ENCODE measurements around the gene TRMT2B. TPM values are rescaled to one million over a fixed set of nuclear protein-coding genes. Genes with fewer than 3 reads are reported as not detected.
"Not testable (repeated sequence)": the region's sequence is repeated elsewhere in the genome, so short reads cannot be mapped to it uniquely, and the experiment has no call there.

The TRMT2B gene
- polyA plus RNA-seq, 6 donors from 2014 or later, result 41.4 to 75.7 (median 52.0) TPM

GRCh38 chrX:100984818-100985217 is 67.1 kb downstream of the TRMT2B start:
- peaks cover 0 to 13% (median 2%) of the 10 kb centered on the region in 3 donors for H3K4me1 Mint-ChIP-seq
- ATAC-seq (ENCODE audit: low read depth in 2 of 2) (no peak), DNase-seq (no peak)
- no peak overlapping the region for H3K27ac Mint-ChIP-seq
- no peaks in the 10 kb centered on the region for H3K27me3 Mint-ChIP-seq
- no peak overlapping the region for H3K4me3 Mint-ChIP-seq
- no peaks in the 10 kb centered on the region for H3K36me3 Mint-ChIP-seq
- peaks cover 0 to 4% (median 0%) of the 10 kb centered on the region in 7 donors for H3K9me3 Mint-ChIP-seq

GRCh38 chrX:100981498-100981845 is 70.4 kb downstream of the TRMT2B start:
- H3K9me3 Mint-ChIP-seq; ATAC-seq (ENCODE audit: low read depth in 2 of 2); H3K27ac Mint-ChIP-seq: not testable (repeated sequence)

GRCh38 chrX:100980608-100981497 is 71.1 kb downstream of the TRMT2B start:
- H3K36me3 Mint-ChIP-seq, result peaks cover 0 to 5% of the 10 kb centered on the region in 2 donors
- no peak overlapping the region for H3K4me3 Mint-ChIP-seq
- ATAC-seq (ENCODE audit: low read depth in 2 of 2), result no peak
- no peak overlapping the region for H3K27ac Mint-ChIP-seq
- no peak for DNase-seq
- no peaks in the 10 kb centered on the region for H3K27me3 Mint-ChIP-seq
- peaks cover 0 to 3% (median 0%) of the 10 kb centered on the region in 7 donors for H3K9me3 Mint-ChIP-seq
- H3K4me1 Mint-ChIP-seq, result no peaks in the 10 kb centered on the region

More at GRCh38 chrX:100981498-100981845, 70.4 kb downstream of the TRMT2B start:
- not testable (repeated sequence) for H3K27me3 Mint-ChIP-seq, H3K4me3 Mint-ChIP-seq, DNase-seq, H3K4me1 Mint-ChIP-seq, H3K36me3 Mint-ChIP-seq

GRCh38 chrX:100979881-100980607 is 71.9 kb downstream of the TRMT2B start:
- Mint-ChIP-seq H3K9me3 (peaks cover 0 to 3% (median 2%) of the 10 kb centered on the region in 7 donors), H3K27ac (peak overlapping the region in 1 of 6 donors; percentile 21), H3K4me3 (no peak overlapping the region), H3K27me3 (no peaks in the 10 kb centered on the region), H3K36me3 (peaks cover 0 to 5% of the 10 kb centered on the region in 2 donors), H3K4me1 (no peaks in the 10 kb centered on the region)
- ATAC-seq (ENCODE audit: low read depth in 2 of 2) (no peak), DNase-seq (no peak)

GRCh38 chrX:100976211-100976610 is 75.7 kb downstream of the TRMT2B start:
- H3K27me3 Mint-ChIP-seq, result no peaks in the 10 kb centered on the region
- no peak overlapping the region for H3K27ac Mint-ChIP-seq
- peaks cover 0 to 5% of the 10 kb centered on the region in 2 donors for H3K36me3 Mint-ChIP-seq
- no peak for ATAC-seq (ENCODE audit: low read depth in 2 of 2)
- peaks cover 0 to 10% (median 7%) of the 10 kb centered on the region in 7 donors for H3K9me3 Mint-ChIP-seq
- H3K4me1 Mint-ChIP-seq, result no peaks in the 10 kb centered on the region
- H3K4me3 Mint-ChIP-seq, result no peak overlapping the region
- no peak for DNase-seq

GRCh38 chrX:100975212-100975611 is 76.7 kb downstream of the TRMT2B start:
- Mint-ChIP-seq H3K9me3 (peaks cover 0 to 10% (median 7%) of the 10 kb centered on the region in 7 donors), H3K36me3 (peaks cover 0 to 5% of the 10 kb centered on the region in 2 donors), H3K27ac (peak overlapping the region in 2 of 6 donors; percentile 5 to 31), H3K4me3 (no peak overlapping the region), H3K4me1 (no peaks in the 10 kb centered on the region), H3K27me3 (no peaks in the 10 kb centered on the region)
- ATAC-seq (ENCODE audit: low read depth in 2 of 2) (no peak), DNase-seq (no peak)

GRCh38 chrX:100973411-100973810 is 78.5 kb downstream of the TRMT2B start:
- H3K27me3 Mint-ChIP-seq, result no peaks in the 10 kb centered on the region
- H3K36me3 Mint-ChIP-seq, result no peaks in the 10 kb centered on the region
- no peaks in the 10 kb centered on the region for H3K4me1 Mint-ChIP-seq
- ATAC-seq (ENCODE audit: low read depth in 2 of 2) (no peak), DNase-seq (no peak)
- peaks cover 0 to 10% (median 7%) of the 10 kb centered on the region in 7 donors for H3K9me3 Mint-ChIP-seq
- H3K27ac Mint-ChIP-seq, result peak overlapping the region in 1 of 6 donors; percentile 38
- no peak overlapping the region for H3K4me3 Mint-ChIP-seq

- H3K27me3 Mint-ChIP-seq, result no peaks in the 10 kb centered on the region
- DNase-seq, result no peak
- no peak overlapping the region for H3K4me3 Mint-ChIP-seq
Observed at GRCh38 chrX:100969936-100970335, 82.0 kb downstream of the TRMT2B start.

GRCh38 chrX:100969408-100969807 is 82.5 kb downstream of the TRMT2B start, which contains the start of gene ARL13A:
ARL13A (plus strand) TSS chrX:100969708; CDS start chrX:100973690, 3,982 bp downstream.
- H3K4me1 Mint-ChIP-seq, result peaks cover 0 to under 1% (median 0%) of the 10 kb centered on the region in 3 donors
- no peak for DNase-seq
- H3K36me3 Mint-ChIP-seq, result no peaks in the 10 kb centered on the region

More at GRCh38 chrX:100969936-100970335, 82.0 kb downstream of the TRMT2B start:
- ATAC-seq (ENCODE audit: low read depth in 2 of 2), result no peak
- Mint-ChIP-seq H3K27ac (no peak overlapping the region), H3K36me3 (no peaks in the 10 kb centered on the region), H3K9me3 (peaks cover 0 to 8% (median 7%) of the 10 kb centered on the region in 7 donors), H3K4me1 (no peaks in the 10 kb centered on the region)

GRCh38 chrX:100964362-100964761 is 87.5 kb downstream of the TRMT2B start:
- no peak for ATAC-seq (ENCODE audit: low read depth in 2 of 2)
- Mint-ChIP-seq H3K9me3 (peaks cover 0 to 7% (median 3%) of the 10 kb centered on the region in 7 donors), H3K4me3 (no peak overlapping the region), H3K4me1 (peaks cover 0 to 4% (median 0%) of the 10 kb centered on the region in 3 donors), H3K27me3 (no peaks in the 10 kb centered on the region), H3K27ac (peak overlapping the region in 2 of 6 donors; percentile 41 to 51), H3K36me3 (no peaks in the 10 kb centered on the region)
- DNase-seq, result no peak

More at GRCh38 chrX:100969408-100969807, 82.5 kb downstream of the TRMT2B start, which contains the start of gene ARL13A:
- Mint-ChIP-seq H3K4me3 (no peak within 1 kb of the TSS), H3K27ac (no peak within 1 kb of the TSS), H3K9me3 (peaks cover 0 to 8% (median 6%) of the 10 kb centered on the region in 7 donors), H3K27me3 (no peaks in the 10 kb centered on the region)
- no peak for ATAC-seq (ENCODE audit: low read depth in 2 of 2)

- no peak for ATAC-seq (ENCODE audit: low read depth in 2 of 2)
- H3K4me1 Mint-ChIP-seq, result peaks cover 0 to 4% (median 0%) of the 10 kb centered on the region in 3 donors
Observed at GRCh38 chrX:100962811-100963210, 89.1 kb downstream of the TRMT2B start.

More at GRCh38 chrX:100962811-100963210, 89.1 kb downstream of the TRMT2B start:
- Mint-ChIP-seq H3K27me3 (no peaks in the 10 kb centered on the region), H3K9me3 (peaks cover 0 to 8% (median 5%) of the 10 kb centered on the region in 7 donors), H3K36me3 (no peaks in the 10 kb centered on the region), H3K4me3 (no peak overlapping the region), H3K27ac (no peak overlapping the region)
- DNase-seq, result no peak

Data from naive B cell (primary cell).